Small intestine (tissue), 7 donors: ENCODE data around the gene ECE2. TPM values are rescaled to one million over a fixed set of nuclear protein-coding genes. Genes with fewer than 3 reads are reported as not detected.

ENCODE experiments used
- DNase-seq, 2 donors: peaks; one replicate each; pipeline versions ENCODE4 v3.0.0 to v3.0.0-alpha.2; 2013
- FAIRE-seq: peaks from 2 replicates; lab custom pipeline; 2012; peaks lifted over from hg19 to GRCh38; lab: Jason Lieb, UNC
- H3K27ac ChIP-seq, 3 donors: one replicate each; pipeline ENCODE4 v1.5.1; 2013; ENCODE audit warnings: low read length in 2 of 3, mild to moderate bottlenecking in 2 of 3, control low read depth in 1 of 3, inconsistent platforms in 1 of 3, low read depth in 1 of 3, moderate library complexity in 1 of 3
- H3K27me3 ChIP-seq, 3 donors: one replicate each; pipeline ENCODE4 v1.6.1; 2013; ENCODE audit warnings: low read length in 3 of 3, inconsistent platforms in 1 of 3; ENCODE audit not compliant: control insufficient read depth in 3 of 3, insufficient read depth in 3 of 3
- H3K36me3 ChIP-seq, 3 donors: one replicate each; pipeline ENCODE4 v1.6.1; 2013; ENCODE audit warnings: low read length in 3 of 3, inconsistent platforms in 1 of 3, low read depth in 1 of 3, mild to moderate bottlenecking in 1 of 3, moderate library complexity in 1 of 3; ENCODE audit not compliant: control insufficient read depth in 3 of 3, insufficient read depth in 2 of 3
- H3K4me1 ChIP-seq, 3 donors: one replicate each; pipeline ENCODE4 v1.6.1; 2013; ENCODE audit warnings: low read length in 2 of 3, inconsistent platforms in 1 of 3, low read depth in 1 of 3, mild to moderate bottlenecking in 1 of 3, moderate library complexity in 1 of 3; ENCODE audit not compliant: control insufficient read depth in 3 of 3, insufficient read depth in 2 of 3
- H3K4me3 ChIP-seq, 3 donors: one replicate each; pipeline ENCODE4 v1.5.1; 2013; ENCODE audit warnings: low read length in 3 of 3, control low read depth in 1 of 3, inconsistent platforms in 1 of 3, low read depth in 1 of 3, mild to moderate bottlenecking in 1 of 3, moderate library complexity in 1 of 3
- H3K9me3 ChIP-seq, 2 donors: one replicate each; pipeline ENCODE4 v1.6.1; 2013; ENCODE audit warnings: low read depth in 1 of 2, low read length in 1 of 2; ENCODE audit not compliant: control insufficient read depth in 2 of 2, insufficient read depth in 1 of 2
- WGBS, 3 donors: extraction: QIAGEN DNeasy Blood & Tissue Kit; methylation state at CpG; one replicate each; pipeline ENCODE4 v1.1.7; 2013; 5-methylcytosine and 5-hydroxymethylcytosine counted together
- polyA plus RNA-seq, 4 donors: library from polyadenylated mRNA; stranded (reverse) in 3 of 4; unstranded in 1 of 4; fragments of 200-250 nt in 3 of 4; fragments of 120-200 nt in 1 of 4; gene quantifications; one replicate each; pipeline versions ENCODE4 v1.2.1 to v1.2.3, GENCODE V29; 2013
- donor health status: healthy with polysubstance abuse.
- donor health status: control.
- donor health status: control.
- donor health status: Bipolar disorder and iron deficiency.
- donor health status: healthy.

Gene ECE2
- polyA plus RNA-seq, 4 donors, result 0.04 to 2.1 TPM; not detected in 2

- peak in 1 of 2 donors; percentile 93 for DNase-seq
- Histone ChIP-seq H3K27me3 (no peaks in the 10 kb centered on the region), H3K4me1 (peaks cover 0 to 35% (median 3%) of the 10 kb centered on the region in 3 donors), H3K27ac (no peak overlapping the region), H3K9me3 (no peaks in the 10 kb centered on the region), H3K36me3 (peaks cover 0 to 61% (median 3%) of the 10 kb centered on the region in 3 donors), H3K4me3 (no peak overlapping the region)
- WGBS, 3 donors, result 18 to 84% (median 41%) methylated on average over 7 of the region's 7 CpGs
- no peak for FAIRE-seq
Measured at GRCh38 chr3:184341925-184342324, 66.1 kb downstream of the ECE2 start.

Other genes starting within 250 kb of the ECE2 start
- not detected for gene HTR3D, start 244.3 kb upstream of the ECE2 start, polyA plus RNA-seq
- gene HTR3C, start 223.0 kb upstream of the ECE2 start, polyA plus RNA-seq, result under 1 TPM in 2 of 4 donors, not detected in 2; 0.10 to 0.81 TPM
- gene HTR3E, start 179.0 kb upstream of the ECE2 start, polyA plus RNA-seq, result 1 to 10 TPM in 2 of 4 donors, under 1 TPM in 2; 0.06 to 2.7 (median 1.2) TPM
- gene EIF2B5, start 140.7 kb upstream of the ECE2 start, polyA plus RNA-seq, result 10 to 100 TPM; 33.8 to 45.9 (median 38.8) TPM
- gene DVL3, start 120.6 kb upstream of the ECE2 start, polyA plus RNA-seq, result 10 to 100 TPM; 33.5 to 69.6 (median 35.3) TPM
- 100 to 1,000 TPM; 240 to 283 (median 270) TPM for gene AP2M1, start 101.2 kb upstream of the ECE2 start, polyA plus RNA-seq
- gene ABCF3, start 89.8 kb upstream of the ECE2 start, polyA plus RNA-seq, result 10 to 100 TPM; 43.7 to 93.5 (median 65.4) TPM
- gene VWA5B2, start 46.4 kb upstream of the ECE2 start, polyA plus RNA-seq, result 10 to 100 TPM in 1 of 4 donors, 1 to 10 TPM in 3; 1.4 to 15.3 (median 2.5) TPM
- gene ALG3, start 27.1 kb upstream of the ECE2 start, polyA plus RNA-seq, result 10 to 100 TPM; 13.0 to 87.4 (median 32.3) TPM
- gene EEF1AKMT4, start 26.4 kb upstream of the ECE2 start, polyA plus RNA-seq, result 1 to 10 TPM; 4.9 to 9.7 (median 8.1) TPM
- under 1 TPM in 2 of 4 donors, not detected in 2; 0.12 to 0.72 TPM for gene CAMK2N2, start 14.5 kb upstream of the ECE2 start, polyA plus RNA-seq
- 100 to 1,000 TPM; 104 to 149 (median 122) TPM for gene PSMD2, start 23.2 kb downstream of the ECE2 start, polyA plus RNA-seq
- gene EIF4G1, start 38.6 kb downstream of the ECE2 start, polyA plus RNA-seq, result 100 to 1,000 TPM; 115 to 220 (median 155) TPM
- gene FAM131A, start 61.6 kb downstream of the ECE2 start, polyA plus RNA-seq, result 10 to 100 TPM in 3 of 4 donors, 1 to 10 TPM in 1; 9.7 to 13.1 (median 10.8) TPM
- 10 to 100 TPM; 10.0 to 30.9 (median 15.3) TPM for gene CLCN2, start 85.6 kb downstream of the ECE2 start, polyA plus RNA-seq
- gene POLR2H, start 85.7 kb downstream of the ECE2 start, polyA plus RNA-seq, result 100 to 1,000 TPM; 124 to 346 (median 204) TPM
- gene THPO, start 102.2 kb downstream of the ECE2 start, polyA plus RNA-seq, result 1 to 10 TPM in 1 of 4 donors, under 1 TPM in 1, not detected in 2; 0.19 to 2.5 TPM
- 1 to 10 TPM in 2 of 4 donors, under 1 TPM in 1, not detected in 1; 0.27 to 3.8 (median 3.4) TPM for gene CHRD, start 104.0 kb downstream of the ECE2 start, polyA plus RNA-seq